ENCODE measurements around the gene PRELP.

DNA sequence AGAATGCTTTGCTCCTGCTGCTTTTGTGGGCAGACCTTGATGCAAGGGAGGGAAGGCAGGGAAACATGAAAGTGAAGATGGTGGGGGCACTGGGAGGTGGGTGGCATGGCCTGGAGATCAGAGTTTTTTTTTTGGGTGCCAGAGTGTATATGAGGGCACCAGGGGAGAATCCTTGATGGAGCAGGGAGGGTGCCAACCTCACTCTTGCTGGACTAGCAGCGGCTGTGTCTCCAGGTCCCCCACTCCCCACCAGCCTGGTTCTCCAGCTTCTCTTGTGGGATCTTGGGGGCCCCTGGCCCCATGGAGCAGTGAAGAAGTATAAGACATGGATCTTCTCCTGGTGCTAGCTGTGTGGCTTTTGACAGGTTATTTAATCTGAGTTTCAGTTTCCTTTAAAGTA lies 13.5 kb upstream of the PRELP start:
- TF ChIP-seq, protein P1, sequence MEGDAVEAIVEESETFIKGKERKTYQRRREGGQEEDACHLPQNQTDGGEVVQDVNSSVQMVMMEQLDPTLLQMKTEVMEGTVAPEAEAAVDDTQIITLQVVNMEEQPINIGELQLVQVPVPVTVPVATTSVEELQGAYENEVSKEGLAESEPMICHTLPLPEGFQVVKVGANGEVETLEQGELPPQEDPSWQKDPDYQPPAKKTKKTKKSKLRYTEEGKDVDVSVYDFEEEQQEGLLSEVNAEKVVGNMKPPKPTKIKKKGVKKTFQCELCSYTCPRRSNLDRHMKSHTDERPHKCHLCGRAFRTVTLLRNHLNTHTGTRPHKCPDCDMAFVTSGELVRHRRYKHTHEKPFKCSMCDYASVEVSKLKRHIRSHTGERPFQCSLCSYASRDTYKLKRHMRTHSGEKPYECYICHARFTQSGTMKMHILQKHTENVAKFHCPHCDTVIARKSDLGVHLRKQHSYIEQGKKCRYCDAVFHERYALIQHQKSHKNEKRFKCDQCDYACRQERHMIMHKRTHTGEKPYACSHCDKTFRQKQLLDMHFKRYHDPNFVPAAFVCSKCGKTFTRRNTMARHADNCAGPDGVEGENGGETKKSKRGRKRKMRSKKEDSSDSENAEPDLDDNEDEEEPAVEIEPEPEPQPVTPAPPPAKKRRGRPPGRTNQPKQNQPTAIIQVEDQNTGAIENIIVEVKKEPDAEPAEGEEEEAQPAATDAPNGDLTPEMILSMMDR (IDR thresholded peaks at IDR 0.05; ENCODE audit: low read length): no peak
- no peak for TF ChIP-seq EZH2 (optimal IDR thresholded peaks at IDR 0.05; ENCODE audit: low read depth, low read length)
- no peak for TF ChIP-seq EZH2phosphoT487 (IDR thresholded peaks at IDR 0.05; ENCODE audit: low read length)
